ENCODE data around the gene CFAP100. TPM values are rescaled to one million over a fixed set of nuclear protein-coding genes. Genes with fewer than 3 reads are reported as not detected.
A peak's percentile ranks its signal among the peaks of the same experiment; 100 is the strongest.

Gene CFAP100
- total RNA-seq, 4 donors from 2014 or later: not detected

GRCh38 chr3:126347543-126348161 is 47.1 kb upstream of the CFAP100 start:
- Histone ChIP-seq H3K4me1 (peaks cover 67 to 92% (median 88%) of the 10 kb centered on the region in 4 donors), H3K27me3 (no peaks in the 10 kb centered on the region), H3K27ac (replicated peaks in 1 of 4) (peak overlapping the region; percentile 37 to 68 (median 54)), H3K4me3 (no peak overlapping the region), H3K9me3 (no peaks in the 10 kb centered on the region), H3K36me3 (peaks cover 61 to 96% (median 84%) of the 10 kb centered on the region in 4 donors)
- 85% methylated on average over 8 of the region's 8 CpGs for WGBS
- intact Hi-C loops (cut with DNase I): no loop called here
- TF ChIP-seq EP300 (IDR thresholded peaks at IDR 0.05): peak; percentile 91
- TF ChIP-seq POLR2A (IDR thresholded peaks at IDR 0.05; ENCODE audit: low read depth): no peak
- peak; percentile 67 to 75 for TF ChIP-seq POLR2AphosphoS5 (IDR thresholded peaks at IDR 0.05)
- DNase-seq (ENCODE audit: extremely low spot score): no peak

- H3K9me3 ChIP-seq: no peaks in the 10 kb centered on the region
- no peak for DNase-seq (ENCODE audit: extremely low spot score)
- no peak overlapping the region for H3K4me3 ChIP-seq
- no peaks in the 10 kb centered on the region for H3K27me3 ChIP-seq
- TF ChIP-seq POLR2A (IDR thresholded peaks at IDR 0.05; ENCODE audit: low read depth) (no peak), POLR2AphosphoS5 (IDR thresholded peaks at IDR 0.05) (no peak), CTCF (IDR thresholded peaks at IDR 0.05) (peak in 1 of 3 experiments; percentile 9), EP300 (IDR thresholded peaks at IDR 0.05) (no peak)
- peaks cover 66 to 99% (median 86%) of the 10 kb centered on the region in 4 donors for H3K36me3 ChIP-seq
- H3K27ac ChIP-seq (replicated peaks in 1 of 4): peak overlapping the region; percentile 37 to 68 (median 54)
- H3K4me1 ChIP-seq: peaks cover 72 to 93% (median 89%) of the 10 kb centered on the region in 4 donors
- intact Hi-C loops (cut with DNase I): no loop called here
- 90% methylated on average over 12 of the region's 12 CpGs for WGBS
These were observed 46.3 kb upstream of the CFAP100 start for GRCh38 chr3:126348308-126348920.

- peaks cover 73 to 93% (median 89%) of the 10 kb centered on the region in 4 donors for H3K4me1 ChIP-seq
- H3K4me3 ChIP-seq: no peak overlapping the region
- intact Hi-C loops (cut with DNase I): no loop called here
- peak overlapping the region; percentile 37 to 68 (median 54) for H3K27ac ChIP-seq (replicated peaks in 1 of 4)
- no peak for TF ChIP-seq POLR2A (IDR thresholded peaks at IDR 0.05; ENCODE audit: low read depth)
- TF ChIP-seq CTCF (IDR thresholded peaks at IDR 0.05): no peak
- TF ChIP-seq EP300 (IDR thresholded peaks at IDR 0.05): no peak
- no peak for TF ChIP-seq POLR2AphosphoS5 (IDR thresholded peaks at IDR 0.05)
- DNase-seq (ENCODE audit: extremely low spot score): no peak
- no peaks in the 10 kb centered on the region for H3K9me3 ChIP-seq
- H3K27me3 ChIP-seq: no peaks in the 10 kb centered on the region
- peaks cover 66 to 98% (median 80%) of the 10 kb centered on the region in 4 donors for H3K36me3 ChIP-seq
- 96% methylated on average over 4 of the region's 6 CpGs for WGBS
These were observed 45.6 kb upstream of the CFAP100 start for GRCh38 chr3:126349071-126349470.

- Histone ChIP-seq H3K9me3 (no peaks in the 10 kb centered on the region), H3K36me3 (peaks cover 58 to 94% (median 77%) of the 10 kb centered on the region in 4 donors), H3K4me3 (no peak overlapping the region), H3K4me1 (peaks cover 81 to 93% (median 92%) of the 10 kb centered on the region in 4 donors), H3K27me3 (no peaks in the 10 kb centered on the region), H3K27ac (replicated peaks in 1 of 4) (peak overlapping the region; percentile 37 to 68 (median 54))
- DNase-seq (ENCODE audit: extremely low spot score): no peak
- 85% methylated on average over 12 of the region's 15 CpGs for WGBS
- TF ChIP-seq EP300 (IDR thresholded peaks at IDR 0.05) (no peak), POLR2AphosphoS5 (IDR thresholded peaks at IDR 0.05) (no peak), CTCF (IDR thresholded peaks at IDR 0.05) (no peak), POLR2A (IDR thresholded peaks at IDR 0.05; ENCODE audit: low read depth) (no peak)
- intact Hi-C loops (cut with DNase I): loop anchor here (5.0 kb wide), 1 partner anchor 43 kb away; no protein-coding TSS in a partner anchor
These were observed 44.9 kb upstream of the CFAP100 start for GRCh38 chr3:126349611-126350501.
